22Rv1 (cell line): ENCODE results near the gene EIF4G3.

Experiments used
- H3K27ac ChIP-seq: fragments of 450-650 bp; 2 replicates; pipeline ENCODE4 v1.5.1; 2017
- ZFX ChIP-seq: fragments of 450-650 bp; IDR thresholded peaks from 2 replicates; pipeline ENCODE4 v1.6.1; 2017; ENCODE audit warnings: antibody characterized with exemption, borderline replicate concordance
- TF ChIP-seq, protein P1 (sequence below): fragments of 450-650 bp; IDR thresholded peaks from 2 replicates; pipeline ENCODE4 v1.5.1; 2017; ENCODE audit warnings: mild to moderate bottlenecking

The EIF4G3 gene

DNA sequence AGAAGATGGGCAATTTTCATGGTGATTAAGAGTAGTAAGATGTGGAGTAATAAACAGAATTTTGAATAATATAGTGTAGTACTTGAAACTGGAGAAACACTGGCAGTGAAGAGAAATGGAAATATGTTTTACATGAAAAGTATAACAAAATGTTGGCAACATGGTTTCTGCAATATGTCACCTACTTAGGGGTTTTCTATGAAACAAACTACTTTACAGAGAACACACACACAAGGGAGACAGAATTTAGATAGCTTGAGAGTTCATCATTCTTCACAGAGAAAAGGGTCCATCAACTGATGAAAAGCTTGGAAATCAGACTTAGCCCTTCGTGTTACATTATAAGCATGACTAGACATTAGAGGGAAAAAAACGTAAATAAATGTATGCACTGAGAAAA, 135.2 kb downstream of the EIF4G3 start:
- no peak overlapping the region for H3K27ac ChIP-seq
- TF ChIP-seq ZFX: no peak
- TF ChIP-seq, protein P1, sequence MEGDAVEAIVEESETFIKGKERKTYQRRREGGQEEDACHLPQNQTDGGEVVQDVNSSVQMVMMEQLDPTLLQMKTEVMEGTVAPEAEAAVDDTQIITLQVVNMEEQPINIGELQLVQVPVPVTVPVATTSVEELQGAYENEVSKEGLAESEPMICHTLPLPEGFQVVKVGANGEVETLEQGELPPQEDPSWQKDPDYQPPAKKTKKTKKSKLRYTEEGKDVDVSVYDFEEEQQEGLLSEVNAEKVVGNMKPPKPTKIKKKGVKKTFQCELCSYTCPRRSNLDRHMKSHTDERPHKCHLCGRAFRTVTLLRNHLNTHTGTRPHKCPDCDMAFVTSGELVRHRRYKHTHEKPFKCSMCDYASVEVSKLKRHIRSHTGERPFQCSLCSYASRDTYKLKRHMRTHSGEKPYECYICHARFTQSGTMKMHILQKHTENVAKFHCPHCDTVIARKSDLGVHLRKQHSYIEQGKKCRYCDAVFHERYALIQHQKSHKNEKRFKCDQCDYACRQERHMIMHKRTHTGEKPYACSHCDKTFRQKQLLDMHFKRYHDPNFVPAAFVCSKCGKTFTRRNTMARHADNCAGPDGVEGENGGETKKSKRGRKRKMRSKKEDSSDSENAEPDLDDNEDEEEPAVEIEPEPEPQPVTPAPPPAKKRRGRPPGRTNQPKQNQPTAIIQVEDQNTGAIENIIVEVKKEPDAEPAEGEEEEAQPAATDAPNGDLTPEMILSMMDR: no peak

DNA sequence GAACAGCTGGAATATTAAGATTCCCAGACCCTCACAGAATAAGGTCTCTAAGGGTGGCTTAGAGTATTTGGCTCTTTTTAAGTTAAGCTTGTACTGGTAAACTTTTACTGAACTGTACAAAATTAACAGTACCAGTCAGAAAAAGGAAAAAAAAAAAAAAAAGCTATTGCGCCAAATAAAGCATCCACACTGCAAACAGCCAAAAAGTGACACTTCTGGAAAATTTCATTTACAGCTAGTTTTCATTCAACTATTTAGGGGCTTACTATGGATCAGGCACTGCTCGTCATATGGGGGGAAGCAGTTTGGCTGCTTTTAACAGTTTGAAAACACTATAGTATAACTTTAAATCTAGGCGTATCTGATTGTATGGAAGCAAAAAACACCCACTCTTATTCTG, 139.6 kb downstream of the EIF4G3 start:
- no peak overlapping the region for H3K27ac ChIP-seq
- TF ChIP-seq ZFX: no peak
- TF ChIP-seq, protein P1: no peak

DNA sequence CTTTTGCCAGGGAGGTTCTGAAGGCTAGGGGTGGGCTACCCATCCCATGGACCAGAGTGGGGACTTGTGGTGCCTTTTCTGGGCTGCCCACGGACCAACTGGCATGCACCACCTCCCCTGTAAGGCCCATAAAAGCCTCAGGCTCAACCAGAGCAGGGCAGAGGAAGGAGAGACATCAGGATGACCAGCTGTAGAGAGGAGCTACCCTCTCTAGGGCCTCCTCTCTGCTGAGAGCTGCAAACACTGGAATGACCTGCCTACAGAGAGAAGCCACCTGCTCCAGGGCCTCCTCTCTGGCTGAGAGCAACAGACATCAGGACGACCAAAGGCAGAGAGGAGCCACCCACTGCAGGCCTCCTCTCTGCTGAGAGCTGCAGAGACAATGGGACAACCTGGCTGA, 140.9 kb downstream of the EIF4G3 start:
- no peak overlapping the region for H3K27ac ChIP-seq
- TF ChIP-seq, protein P1: no peak
- TF ChIP-seq ZFX: no peak

DNA sequence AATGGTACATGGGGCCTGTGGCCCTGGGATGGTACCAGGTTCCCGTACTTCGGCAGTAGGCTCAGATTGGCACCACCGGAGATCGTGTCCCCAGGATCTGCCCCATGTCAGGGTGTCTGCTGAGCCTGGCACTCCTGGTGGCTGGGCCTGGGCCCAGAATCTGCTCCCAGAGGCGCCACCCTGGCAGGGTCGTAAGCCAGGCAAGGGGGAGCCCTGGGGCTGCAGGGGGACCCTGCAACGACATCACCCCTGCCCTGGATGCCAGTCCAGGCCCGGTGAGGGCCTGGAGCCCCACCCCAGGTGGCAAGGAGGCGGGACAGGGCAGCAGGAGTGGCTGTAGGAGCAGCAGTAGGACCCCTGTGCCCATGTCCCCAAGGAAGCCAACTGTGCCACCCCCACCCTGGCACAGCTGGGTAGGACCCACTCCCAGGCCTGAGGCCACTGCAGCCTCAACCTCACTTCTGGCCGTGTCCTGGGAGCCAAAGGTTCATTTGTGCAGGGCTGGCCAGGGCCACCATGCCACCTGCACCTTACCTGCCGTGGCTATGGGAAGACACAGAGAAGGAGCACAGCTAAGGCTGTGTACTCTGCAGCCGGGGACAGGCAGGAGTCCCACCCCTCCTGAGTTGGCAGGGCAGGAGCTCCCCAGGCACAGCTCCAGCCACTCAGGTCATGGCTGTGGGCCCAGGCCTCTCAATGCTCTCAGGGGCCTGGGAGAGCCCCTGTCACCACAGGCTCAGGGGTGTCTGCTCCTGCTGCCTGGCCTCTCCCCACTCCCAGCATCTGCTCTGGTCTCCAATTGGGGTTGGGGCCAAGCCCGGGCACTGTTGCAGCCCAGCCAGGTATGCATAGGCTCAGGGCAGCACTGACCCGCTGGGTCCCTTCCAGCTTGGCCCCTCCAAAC, 141.7 kb downstream of the EIF4G3 start:
- TF ChIP-seq ZFX: no peak
- TF ChIP-seq, protein P1: no peak
- H3K27ac ChIP-seq: no peak overlapping the region

DNA sequence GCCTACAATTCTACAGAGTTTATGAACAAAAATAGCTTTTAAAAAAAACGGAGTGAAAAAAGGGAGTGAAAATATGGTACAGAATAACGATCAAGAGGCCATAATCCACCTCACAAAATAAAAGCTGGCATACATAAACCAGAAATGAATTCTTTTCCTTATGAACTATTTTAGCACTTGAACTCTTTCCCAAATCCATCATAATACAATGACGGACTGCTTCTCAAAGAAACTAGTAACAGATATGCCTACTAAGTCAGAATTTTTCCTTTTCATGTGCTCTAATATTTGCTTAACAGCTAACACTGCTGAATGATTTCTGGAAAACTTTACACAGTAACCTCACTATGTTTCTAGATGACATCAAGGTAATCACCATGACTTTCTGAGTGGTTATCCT, 144.0 kb downstream of the EIF4G3 start:
- TF ChIP-seq, protein P1: no peak
- no peak for TF ChIP-seq ZFX
- no peak overlapping the region for H3K27ac ChIP-seq

DNA sequence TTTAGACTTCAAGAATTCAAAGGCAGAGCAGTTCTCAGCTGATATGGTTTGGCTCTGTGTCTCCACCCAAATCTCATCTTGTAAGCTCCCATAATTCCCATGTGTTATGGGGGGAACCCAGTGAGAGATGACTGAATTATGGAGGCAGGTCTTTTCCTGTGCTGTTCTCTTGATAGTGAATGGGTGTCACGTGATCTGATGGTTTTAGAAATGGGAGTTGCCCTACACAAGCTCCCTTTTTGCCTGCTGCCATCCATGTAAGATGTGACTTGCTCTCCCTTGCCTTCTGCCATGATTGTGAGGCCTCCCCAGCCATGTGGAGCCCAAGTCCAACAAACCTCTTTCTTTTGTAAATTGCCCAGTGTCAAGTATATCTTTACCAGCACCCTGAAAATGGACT, 146.5 kb downstream of the EIF4G3 start:
- no peak overlapping the region for H3K27ac ChIP-seq

More for the DNA sequence above, 146.5 kb downstream of the EIF4G3 start:
- TF ChIP-seq, protein P1: no peak
- TF ChIP-seq ZFX: no peak
